ENCODE measurements around the gene ADAM22. TPM values are rescaled to one million over a fixed set of nuclear protein-coding genes. Genes with fewer than 3 reads are reported as not detected.
A peak's percentile ranks its signal among the peaks of the same experiment; 100 is the strongest.

ADAM22 gene
- total and polyA plus RNA-seq, 3 donors from 2014 or later, result 2.9 to 4.4 (median 4.4) TPM

GRCh38 chr7:88214456-88214855, 280.4 kb downstream of the ADAM22 start:
- H3K9me3 ChIP-seq, result no peaks in the 10 kb centered on the region
- H3K4me3 ChIP-seq, result no peak overlapping the region
- H3K27me3 ChIP-seq, result no peaks in the 10 kb centered on the region
- H3K27ac ChIP-seq, result no peak overlapping the region
- H3K4me1 ChIP-seq, result peaks cover 4% of the 10 kb centered on the region
- no peaks in the 10 kb centered on the region for H3K36me3 ChIP-seq (ENCODE audit: low read depth, missing control alignments)
- WGBS, 2 donors, result 95 to 99% methylated on average over 2 of the region's 2 CpGs
- DNase-seq, result no peak
- TF ChIP-seq POLR2A (IDR thresholded peaks at IDR 0.05) (no peak), CTCF (IDR thresholded peaks at IDR 0.05) (no peak)
- intact Hi-C loops (cut with DNase I; ENCODE audit: low total_unique reads), result no loop called here

GRCh38 chr7:88215295-88215694, 281.2 kb downstream of the ADAM22 start:
- WGBS, 2 donors, result 79 to 81% methylated on average over 2 of the region's 2 CpGs
- TF ChIP-seq POLR2A (IDR thresholded peaks at IDR 0.05) (no peak), CTCF (IDR thresholded peaks at IDR 0.05) (no peak)
- Histone ChIP-seq H3K27ac (no peak overlapping the region), H3K36me3 (ENCODE audit: low read depth, missing control alignments) (no peaks in the 10 kb centered on the region), H3K4me3 (no peak overlapping the region), H3K4me1 (peaks cover 4% of the 10 kb centered on the region), H3K27me3 (no peaks in the 10 kb centered on the region), H3K9me3 (no peaks in the 10 kb centered on the region)
- no peak for DNase-seq
- intact Hi-C loops (cut with DNase I; ENCODE audit: low total_unique reads), result no loop called here

- Histone ChIP-seq H3K4me1 (peaks cover 4% of the 10 kb centered on the region), H3K4me3 (no peak overlapping the region), H3K9me3 (no peaks in the 10 kb centered on the region), H3K36me3 (ENCODE audit: low read depth, missing control alignments) (no peaks in the 10 kb centered on the region), H3K27ac (no peak overlapping the region), H3K27me3 (no peaks in the 10 kb centered on the region)
- intact Hi-C loops (cut with DNase I; ENCODE audit: low total_unique reads), result no loop called here
- TF ChIP-seq CTCF (IDR thresholded peaks at IDR 0.05), result no peak
- no peak for DNase-seq
These were observed 282.2 kb downstream of the ADAM22 start for GRCh38 chr7:88216276-88216675.

- Histone ChIP-seq H3K4me3 (no peak overlapping the region), H3K27ac (no peak overlapping the region), H3K4me1 (peaks cover 4% of the 10 kb centered on the region), H3K9me3 (no peaks in the 10 kb centered on the region), H3K27me3 (no peaks in the 10 kb centered on the region), H3K36me3 (ENCODE audit: low read depth, missing control alignments) (no peaks in the 10 kb centered on the region)
- TF ChIP-seq CTCF (IDR thresholded peaks at IDR 0.05), result no peak
- no peak for TF ChIP-seq POLR2A (IDR thresholded peaks at IDR 0.05)
- intact Hi-C loops (cut with DNase I; ENCODE audit: low total_unique reads), result no loop called here
- WGBS, 2 donors, result 26 to 30% methylated on average over 1 of the region's 1 CpG
- no peak for DNase-seq
These were observed 283.8 kb downstream of the ADAM22 start for GRCh38 chr7:88217675-88218428.

- TF ChIP-seq POLR2A (IDR thresholded peaks at IDR 0.05), result no peak
- TF ChIP-seq CTCF (IDR thresholded peaks at IDR 0.05), result no peak
- intact Hi-C loops (cut with DNase I; ENCODE audit: low total_unique reads), result no loop called here
- DNase-seq, result no peak
- Histone ChIP-seq H3K27me3 (no peaks in the 10 kb centered on the region), H3K4me1 (peaks cover 4% of the 10 kb centered on the region), H3K27ac (peak overlapping the region in 1 of 2 donors; percentile 34), H3K9me3 (no peaks in the 10 kb centered on the region), H3K36me3 (ENCODE audit: low read depth, missing control alignments) (no peaks in the 10 kb centered on the region), H3K4me3 (peak overlapping the region; percentile 76 to 86)
- WGBS, 2 donors, result 35 to 37% methylated on average over 5 of the region's 5 CpGs
These were observed 284.3 kb downstream of the ADAM22 start for GRCh38 chr7:88218429-88218745.
